Activated T-helper 9 cell treated with anti-CD3 and anti-CD28 coated beads, Interleukin-2, amount 50 U/mL, for 16 hours (primary cell): ENCODE results near the gene ULBP1.
"Not testable (repeated sequence)": the region's sequence is repeated elsewhere in the genome, so short reads cannot be mapped to it uniquely, and the experiment has no call there.

Source experiments
- DNase-seq: peaks from one replicate; pipeline ENCODE4 v3.0.0-alpha.2; 2020; ENCODE audit warnings: low read depth

The ULBP1 gene

DNA sequence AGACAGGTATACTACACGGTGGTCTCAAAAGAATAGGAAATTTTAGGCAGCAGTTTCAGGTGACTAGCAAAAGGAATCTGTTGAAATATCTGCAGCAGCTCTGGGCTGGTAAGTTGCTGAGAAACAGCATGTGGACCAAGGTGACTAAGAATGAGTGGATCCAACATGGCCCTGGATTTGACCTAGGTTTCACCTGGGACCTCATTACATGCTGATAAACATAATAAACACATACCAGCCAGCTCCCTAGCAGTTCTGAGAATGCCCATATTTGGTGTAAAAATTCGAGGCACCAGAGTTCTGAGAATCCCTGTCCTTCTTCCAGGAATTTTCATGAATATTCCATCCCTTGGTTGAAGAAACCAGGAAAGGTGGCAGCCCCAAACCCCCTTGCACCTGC lies 10.4 kb upstream of the ULBP1 start:
- not testable (repeated sequence) for DNase-seq

DNA sequence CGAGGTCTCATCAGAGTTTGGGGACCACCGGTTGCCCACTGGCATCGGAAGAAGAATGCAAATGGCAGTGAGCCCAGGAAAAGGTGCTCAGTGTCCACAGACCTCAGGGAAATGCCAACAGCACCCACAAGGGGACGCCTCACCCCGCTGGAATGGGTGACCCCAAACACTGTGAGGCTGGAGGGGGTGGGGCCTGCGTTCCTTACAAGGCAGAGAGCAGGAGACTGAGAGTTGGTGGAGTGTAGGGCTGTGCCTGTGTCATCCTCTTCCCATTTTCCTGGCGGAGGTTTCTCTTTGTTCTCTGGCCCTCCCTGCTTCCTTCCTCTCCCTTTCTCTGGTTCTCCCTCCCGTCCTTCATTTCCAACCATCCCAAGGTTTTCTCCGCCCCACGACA lies 9.8 kb upstream of the ULBP1 start:
- not testable (repeated sequence) for DNase-seq

DNA sequence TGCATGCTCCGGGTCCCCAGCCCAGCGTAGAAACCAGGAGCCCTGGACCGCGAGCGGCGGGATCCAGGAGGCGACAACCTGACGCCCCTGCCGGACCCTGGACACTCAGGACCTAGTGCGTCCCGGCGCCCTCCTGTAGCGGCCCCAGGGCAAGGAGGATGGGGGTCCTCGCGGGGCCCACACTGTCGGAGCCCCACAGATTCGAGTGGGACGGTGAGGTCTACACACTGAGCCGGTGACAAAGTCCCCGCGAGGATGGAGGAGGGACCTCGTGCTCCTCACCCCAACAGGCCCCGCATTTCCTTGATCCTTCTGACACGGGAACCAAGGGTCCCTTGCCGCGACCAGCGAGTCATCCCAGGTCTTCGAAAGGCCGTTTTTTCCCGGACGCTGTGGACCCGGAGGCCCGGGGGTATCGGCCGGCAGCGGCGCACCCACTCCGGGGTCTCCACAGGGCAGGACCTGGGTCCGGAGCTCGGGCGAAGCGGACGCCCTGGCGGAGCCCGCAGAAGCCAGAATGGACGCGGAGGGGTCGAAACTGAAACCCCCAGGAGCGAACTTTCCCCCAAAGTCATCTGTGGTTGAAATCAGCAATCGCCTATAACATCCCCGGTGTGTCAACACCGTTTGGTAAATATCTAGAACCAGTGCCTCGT lies 9.3 kb upstream of the ULBP1 start:
- DNase-seq, result not testable (repeated sequence)

DNA sequence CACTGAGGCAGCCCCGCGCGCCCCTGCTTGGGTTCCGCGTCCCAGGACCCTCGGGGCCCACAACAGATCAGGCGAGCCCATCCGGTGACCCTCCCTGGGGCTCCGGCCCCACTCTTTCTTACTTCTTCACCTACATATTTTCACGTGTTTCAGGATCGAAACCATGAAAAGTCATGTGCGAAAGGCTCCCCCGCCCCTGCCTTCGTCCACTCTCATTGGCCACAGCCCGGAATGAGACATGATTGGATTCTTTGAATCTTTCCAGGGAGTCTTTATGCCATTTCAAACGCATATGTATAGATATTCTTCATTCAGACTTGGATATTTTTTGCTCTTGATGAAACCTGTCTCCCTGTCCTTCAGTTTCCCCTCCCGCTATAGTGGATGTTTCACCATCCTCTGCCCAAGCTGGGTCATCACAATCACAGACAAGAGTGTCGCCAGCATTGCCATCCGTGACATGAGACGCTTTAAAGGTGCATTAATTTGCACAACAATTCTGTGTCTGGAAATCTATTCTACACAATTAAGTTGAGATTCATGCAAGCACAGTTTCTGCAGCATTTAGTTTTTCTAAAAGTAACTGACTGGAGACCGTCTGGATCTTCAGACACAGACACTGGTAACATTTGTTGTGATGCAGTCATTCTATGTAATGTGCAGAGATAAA lies 8.6 kb upstream of the ULBP1 start:
- not testable (repeated sequence) for DNase-seq

GRCh38 chr6:149955654-149956317 lies 8.0 kb upstream of the ULBP1 start:
- not testable (repeated sequence) for DNase-seq

DNA sequence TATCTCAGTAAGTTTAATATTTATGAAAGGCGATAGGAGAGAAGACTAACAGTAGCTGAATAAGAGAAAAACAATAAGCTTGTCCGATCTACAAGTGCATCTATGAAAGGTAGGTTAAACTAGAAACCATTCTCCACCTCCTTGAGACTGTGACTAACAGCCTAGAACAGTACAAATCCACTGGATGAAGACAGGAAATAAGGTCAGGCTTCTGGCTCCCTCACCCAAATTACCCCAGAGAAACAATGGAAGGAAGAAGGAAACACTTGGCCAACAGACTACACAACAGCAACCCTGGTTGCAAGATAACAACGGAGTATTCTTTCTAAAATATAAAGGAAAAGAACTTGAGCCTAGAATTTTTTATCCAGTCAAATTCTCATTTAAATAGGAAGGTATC lies 5.6 kb upstream of the ULBP1 start:
- DNase-seq, result not testable (repeated sequence)

GRCh38 chr6:149959806-149960205 lies 3.9 kb upstream of the ULBP1 start:
- DNase-seq, result not testable (repeated sequence)

DNA sequence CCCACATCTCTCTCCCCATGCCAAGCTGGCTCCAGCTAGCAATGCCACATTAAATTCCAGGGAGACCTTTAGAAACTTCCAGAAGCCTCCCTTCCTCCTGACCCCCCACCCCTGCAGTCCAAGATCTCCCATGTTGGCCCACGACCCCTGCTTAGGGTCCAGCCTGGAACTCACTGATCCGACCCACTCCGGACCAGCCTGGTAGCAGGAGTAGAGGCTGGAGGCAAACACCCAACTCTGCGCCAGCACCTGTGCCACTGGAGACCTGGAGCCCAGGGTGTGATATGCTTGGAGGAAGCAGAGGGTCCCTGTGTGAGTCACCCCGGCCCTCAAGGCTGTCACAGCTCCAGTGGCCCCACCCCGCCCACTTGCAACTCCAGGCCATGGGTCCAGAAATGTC lies 3.3 kb upstream of the ULBP1 start:
- no peak for DNase-seq

- DNase-seq, result no peak
These were observed 1.9 kb upstream of the ULBP1 start for GRCh38 chr6:149961728-149962425.

DNA sequence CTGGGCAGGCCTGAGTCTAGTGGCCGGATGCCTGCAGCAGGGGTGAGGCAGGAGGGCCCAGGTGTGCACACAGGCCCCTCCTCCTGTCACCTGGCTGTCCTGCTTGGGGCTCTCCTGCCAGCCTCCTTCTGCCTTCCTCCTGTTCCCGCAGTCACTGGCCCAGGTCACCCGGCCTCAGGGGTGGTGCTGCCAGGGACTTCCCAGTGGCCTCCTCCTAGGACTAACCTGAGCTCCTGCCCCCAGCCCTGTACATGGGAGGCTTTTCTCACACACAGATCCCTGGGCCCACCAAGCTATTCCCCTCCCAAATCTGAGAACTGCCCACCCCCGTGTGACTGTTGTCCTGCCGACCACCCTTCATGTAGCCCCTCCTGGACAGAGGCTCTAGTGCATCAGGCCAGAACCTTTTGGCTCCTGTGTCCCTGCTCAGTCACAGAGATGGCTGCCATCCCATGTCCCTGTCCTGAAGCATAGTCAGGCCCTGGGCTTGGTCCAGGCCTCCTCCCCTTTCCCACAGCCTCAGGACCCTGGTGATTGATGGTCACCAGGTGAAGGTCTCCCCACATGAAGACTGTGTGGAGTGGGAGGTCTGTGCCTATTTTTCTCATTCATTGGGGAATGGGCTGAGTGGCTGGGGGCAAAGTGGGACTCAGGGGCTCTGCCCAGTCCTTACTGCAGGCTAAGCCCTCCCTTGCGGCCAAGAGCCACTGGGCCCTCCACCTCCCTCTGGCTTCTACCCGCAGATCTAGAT lies 1.1 kb upstream of the ULBP1 start:
- no peak for DNase-seq

GRCh38 chr6:149963212-149963461 lies 606 bp upstream of the ULBP1 start:
- peak; percentile 33 for DNase-seq

- no peak for DNase-seq
These were observed 808 bp downstream of the ULBP1 start for GRCh38 chr6:149964308-149965193.

- no peak for DNase-seq
These were observed 1.7 kb downstream of the ULBP1 start for GRCh38 chr6:149965194-149966020.

DNA sequence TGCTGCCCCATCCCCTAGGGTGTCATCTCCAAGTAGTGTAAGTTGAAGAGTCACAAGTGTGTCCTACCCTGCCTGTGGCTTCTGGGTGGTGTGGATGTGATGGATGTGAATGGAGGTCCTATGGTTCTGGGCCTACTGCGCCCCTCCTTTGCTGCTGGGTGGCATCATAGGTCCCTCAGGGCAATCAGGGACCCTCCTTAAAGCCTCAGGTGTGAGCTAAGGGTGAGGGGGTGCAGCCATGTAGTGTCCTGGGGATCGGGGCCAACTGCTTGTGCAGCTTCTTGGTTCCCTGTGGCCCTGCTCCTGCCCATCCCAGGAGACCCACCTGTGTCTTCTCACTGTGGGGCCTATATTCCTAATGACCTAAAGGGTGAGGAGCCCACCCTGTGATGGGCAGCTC lies 2.6 kb downstream of the ULBP1 start:
- DNase-seq, result not testable (repeated sequence)

DNA sequence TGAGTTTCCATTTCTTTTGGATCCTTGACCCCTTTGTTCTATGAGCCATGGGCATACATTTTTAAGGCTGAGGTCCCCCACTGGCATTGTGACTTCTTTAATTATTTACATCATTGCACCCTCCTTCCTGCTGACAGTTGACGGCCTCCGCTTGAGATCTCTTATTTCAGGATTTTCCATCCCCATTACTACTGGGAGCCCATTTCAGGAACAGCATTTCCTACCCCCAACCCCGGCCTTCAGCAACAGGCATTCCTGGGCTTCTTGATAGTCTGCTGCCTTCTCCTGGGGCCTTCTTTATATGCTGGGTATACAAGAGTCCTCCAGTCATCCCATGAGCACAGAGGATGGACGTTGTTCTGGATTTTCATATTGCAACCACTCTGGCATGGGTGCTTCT lies 3.8 kb downstream of the ULBP1 start:
- no peak for DNase-seq

DNA sequence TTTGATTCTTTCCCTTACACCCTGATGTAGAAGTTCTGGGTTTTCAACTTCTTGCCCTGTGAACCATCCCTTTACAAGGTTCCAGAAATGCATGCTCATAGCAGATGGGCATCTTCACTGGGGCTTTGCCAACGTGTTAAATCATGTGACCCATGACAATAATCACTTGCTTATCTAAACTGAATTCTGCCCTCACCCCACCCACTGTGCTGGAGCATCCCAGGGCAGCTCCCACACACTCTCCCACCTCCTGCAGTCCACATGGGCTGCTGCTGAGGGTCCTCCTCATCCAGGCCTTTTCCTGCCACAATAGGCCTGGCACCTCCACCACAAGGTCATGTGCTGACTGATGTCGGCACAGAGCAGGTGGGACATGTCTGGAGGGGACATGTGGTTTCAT lies 4.3 kb downstream of the ULBP1 start:
- not testable (repeated sequence) for DNase-seq

DNA sequence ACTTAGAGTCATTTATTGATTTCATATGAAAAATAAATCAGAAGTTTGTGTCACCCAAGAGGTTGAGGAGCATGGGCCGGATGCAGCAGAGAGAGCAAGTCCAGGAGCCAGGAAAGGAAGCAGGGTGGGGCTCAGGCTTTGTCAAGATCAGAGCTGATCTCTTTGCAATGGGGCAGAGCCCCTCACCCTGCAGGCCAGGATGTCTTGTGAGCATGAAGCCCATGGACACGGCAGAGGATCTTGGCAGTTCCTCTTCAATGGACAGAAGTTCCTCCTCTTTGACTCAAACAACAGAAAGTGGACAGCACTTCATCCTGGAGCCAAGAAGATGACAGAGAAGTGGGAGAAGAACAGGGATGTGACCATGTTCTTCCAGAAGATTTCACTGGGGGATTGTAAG lies 5.2 kb downstream of the ULBP1 start:
- DNase-seq, result not testable (repeated sequence)

DNA sequence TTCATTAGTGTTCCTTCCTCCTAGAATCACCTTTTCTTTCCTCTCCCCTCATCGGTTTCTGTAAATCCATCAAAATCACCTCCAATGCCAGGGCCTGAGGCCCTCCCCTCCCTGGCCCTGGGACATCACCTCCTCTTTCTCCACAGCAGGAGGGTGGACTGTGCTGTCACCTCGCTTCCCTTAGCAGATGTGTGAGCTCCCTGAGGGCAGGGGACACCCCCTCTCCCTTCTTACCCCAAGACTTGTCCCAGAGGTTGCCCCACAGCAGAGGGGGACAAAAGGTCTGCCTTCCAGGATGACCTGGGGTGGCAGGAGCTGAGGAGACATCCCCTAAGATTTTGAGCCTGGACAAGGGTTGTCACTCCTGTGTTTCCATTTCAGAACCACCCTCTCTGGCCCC lies 5.9 kb downstream of the ULBP1 start:
- DNase-seq, result no peak

DNA sequence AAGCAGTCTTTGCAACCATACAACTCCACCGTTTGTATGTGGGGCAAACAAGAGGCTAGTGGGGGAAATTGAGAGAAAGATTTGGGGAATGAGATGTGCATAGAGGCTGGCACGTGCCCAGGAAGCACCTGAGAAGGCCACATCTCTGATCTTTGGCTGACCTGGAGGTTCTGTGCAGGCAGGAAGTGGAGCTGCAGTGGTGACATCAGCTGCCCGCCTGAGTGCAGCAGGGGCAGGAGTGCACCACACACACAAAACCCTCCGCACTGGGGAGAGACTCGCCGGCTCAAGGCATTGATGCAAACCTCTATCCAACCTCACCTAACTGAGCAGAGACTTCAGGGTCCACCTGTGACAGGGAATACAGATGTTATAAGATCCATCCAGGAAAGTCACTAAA lies 10.7 kb downstream of the ULBP1 start:
- DNase-seq, result not testable (repeated sequence)

DNA sequence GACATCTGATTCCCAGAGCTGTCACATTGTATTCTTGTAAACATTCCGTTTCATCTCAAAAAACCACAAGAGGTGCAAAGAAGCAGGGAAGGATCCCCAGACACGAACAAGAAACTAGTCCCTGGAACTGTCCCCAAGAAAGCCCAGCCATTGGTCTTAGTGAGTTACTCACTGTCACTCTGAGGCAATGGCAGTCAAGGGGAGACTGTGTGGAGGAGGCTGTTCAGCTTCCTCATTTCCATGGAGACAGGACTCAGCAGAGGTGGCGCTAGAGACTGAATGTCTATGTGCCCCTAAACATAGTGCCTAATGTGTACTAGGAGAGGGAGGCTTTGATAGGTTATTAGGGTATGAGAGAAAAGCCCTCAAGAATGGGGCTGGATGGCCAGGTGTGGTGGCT lies 11.1 kb downstream of the ULBP1 start:
- DNase-seq, result no peak
